ENCODE results near the gene DHX9. TPM values are rescaled to one million over a fixed set of nuclear protein-coding genes. Genes with fewer than 3 reads are reported as not detected.
A peak's percentile ranks its signal among the peaks of the same experiment; 100 is the strongest.

Gene DHX9
- total and polyA plus RNA-seq, 10 of the 15 experiments (the other 5 are each of a cell fraction or from before 2014, with no cell fraction given), result 90.7 to 234 (median 217) TPM

- TF ChIP-seq MYB (IDR thresholded peaks at IDR 0.05; ENCODE audit: borderline replicate concordance, low read depth, low read length) (no peak), YBX1 (IDR thresholded peaks at IDR 0.05) (no peak), IKZF2 (IDR thresholded peaks at IDR 0.05) (no peak)
These were observed 70.4 kb downstream of the DHX9 start (continued) for GRCh38 chr1:182909578-182909977.

GRCh38 chr1:182910143-182910542 lies 71.0 kb downstream of the DHX9 start:
- Histone ChIP-seq H3K9me3 (replicated peaks; ENCODE audit: control insufficient read depth, insufficient read depth, low read length) (no peaks in the 10 kb centered on the region), H4K20me1 (ENCODE audit: control insufficient read depth, insufficient read depth) (no peaks in the 10 kb centered on the region), H3K36me3 (ENCODE audit: control insufficient read depth in 2 of 2, insufficient read depth in 2 of 2, low read length in 1 of 2) (no peaks in the 10 kb centered on the region), H3K27me3 (replicated peaks in 1 of 2; ENCODE audit: control insufficient read depth in 2 of 2, insufficient read depth in 2 of 2, low read length in 1 of 2) (no peaks in the 10 kb centered on the region), H3K79me2 (ENCODE audit: control insufficient read depth, insufficient read depth, low read length) (no peaks in the 10 kb centered on the region), H3K9ac (ENCODE audit: control insufficient read depth, insufficient read depth, low read length) (no peak overlapping the region), H3K4me1 (ENCODE audit: control insufficient read depth, insufficient read depth, low read length) (no peaks in the 10 kb centered on the region), H3K4me2 (ENCODE audit: control insufficient read depth, insufficient read depth) (no peak overlapping the region), H2AFZ (ENCODE audit: control insufficient read depth, low read depth, low read length) (no peak overlapping the region), H3K27ac (ENCODE audit: control insufficient read depth, insufficient read depth) (no peak overlapping the region), H3K4me3 (no peak overlapping the region)
- POLR2A ChIA-PET, result no interaction called here
- SMC1A ChIA-PET (ENCODE audit: uncharacterized antibody, unreplicated experiment), result no interaction called here
- intact Hi-C loops (cut with micrococcal nuclease; ENCODE audit: unreplicated experiment), result no loop called here
- BruUV-seq (replicated peaks), result no TSS peak
- CTCF ChIA-PET, result no interaction called here
- in situ Hi-C loops (cut with MboI), result no loop called here
- RAD21 ChIA-PET (ENCODE audit: unreplicated experiment), result no interaction called here
- FAIRE-seq, result no peak
- no peak for DNase-seq (ENCODE audit: low read depth, low spot score)
- no peak for TF ChIP-seq PML (IDR thresholded peaks at IDR 0.05; ENCODE audit: low read length)
- no peak for TF ChIP-seq ZNF687 (IDR thresholded peaks at IDR 0.05)
- TF ChIP-seq E2F4 (IDR thresholded peaks at IDR 0.05; ENCODE audit: low read depth, low read length), result no peak
- 0 out of 6 replicates have a peak, but pooled peaks of 1 of the 3 experiments have one; percentile 3 for TF ChIP-seq CTCF (IDR thresholded peaks at IDR 0.05 in 2 of 3, conservative IDR thresholded peaks at IDR 0.05 in 1 of 3; ENCODE audit: control insufficient read depth in 2 of 3, extremely low read depth in 1 of 3, insufficient read depth in 1 of 3, low read depth in 3 of 3, low read length in 3 of 3)
- no peak for ATAC-seq
- 100% methylated on average over 1 of the region's 1 CpG for WGBS (ENCODE audit: insufficient coverage, insufficient replicate concordance, low lambda C conversion rate, missing lambda C conversion rate)
